Measurements from ENCODE around the gene LRMDA.

Gene LRMDA

DNA sequence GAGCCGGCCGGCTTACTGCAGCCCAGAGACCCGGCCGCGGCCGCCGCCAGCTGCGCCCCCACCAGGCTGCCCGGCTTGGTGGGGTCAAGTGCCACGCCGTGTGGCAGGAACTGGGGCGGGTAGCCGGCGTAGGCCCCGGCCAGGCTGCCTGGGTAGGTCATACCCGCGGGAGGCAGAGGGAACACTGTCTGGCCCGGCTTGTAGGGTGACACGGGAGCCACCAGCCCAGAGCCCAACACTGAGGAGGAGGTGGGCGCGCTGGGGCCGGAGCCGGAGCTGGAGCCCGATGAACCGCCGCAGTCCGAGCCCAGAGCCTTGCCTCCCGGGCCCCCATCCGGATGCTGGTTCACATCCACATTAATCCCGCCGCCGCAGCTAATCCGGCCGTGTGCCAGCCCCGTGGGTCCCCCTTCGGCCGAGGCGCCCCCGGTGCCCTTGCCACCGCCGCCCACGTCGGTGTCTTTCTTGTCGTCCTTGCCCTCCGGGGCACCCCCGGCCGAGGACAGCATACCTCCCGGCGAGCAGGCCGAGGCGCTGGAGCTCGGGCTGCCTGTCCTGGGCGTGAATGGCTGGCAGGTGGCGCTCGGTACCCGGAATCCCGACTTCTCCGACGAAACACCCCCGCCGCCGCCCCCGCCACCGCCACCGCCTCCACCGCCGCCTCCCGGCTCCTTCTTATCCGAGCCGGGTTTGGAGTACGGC is 31.8 kb upstream of the LRMDA start:
- H3K4me1 ChIP-seq (ENCODE audit: control insufficient read depth, insufficient read depth, low read length): no peaks in the 10 kb centered on the region; the same call in 1 of the 2 replicates
- no peaks in the 10 kb centered on the region for H3K9me3 ChIP-seq (ENCODE audit: control insufficient read depth, insufficient read depth, low read depth, low read length)
- H3K27ac ChIP-seq (ENCODE audit: extremely low read depth, low read depth, low read length): peak overlapping the region; percentile 100
- H3K36me3 ChIP-seq (ENCODE audit: control insufficient read depth in 2 of 2, insufficient read depth in 1 of 2, low read length in 2 of 2): peaks cover 0 to 46% of the 10 kb centered on the region in 2 experiments; a peak in 2 of 3 replicates
- CTCF ChIA-PET: interaction anchor here (0.5 to 1.8 kb wide), 12 partner anchors 10 to 904 kb away, joined by 3 to 6 read pairs (median 3); no protein-coding TSS in a partner anchor
- POLR2A ChIA-PET: interaction anchor here (0.6 to 3.3 kb wide), 5 partner anchors 20 to 900 kb away, joined by 3 to 12 read pairs (median 3); no protein-coding TSS in a partner anchor
- peak overlapping the region; percentile 69 for H3K4me3 ChIP-seq (ENCODE audit: low read depth, low read length)
- TF ChIP-seq GLI2 (tag by site-specific recombination; IDR thresholded peaks at IDR 0.05; ENCODE audit: borderline replicate concordance, low read depth) (no peak), SCRT2 (tag by site-specific recombination; IDR thresholded peaks at IDR 0.05) (no peak), ZNF10 (tag by site-specific recombination; IDR thresholded peaks at IDR 0.05) (no peak), ZNF114 (tag by site-specific recombination; IDR thresholded peaks at IDR 0.05) (no peak), SALL2 (tag by site-specific recombination; IDR thresholded peaks at IDR 0.05; ENCODE audit: borderline replicate concordance) (no peak), ZNF292 (tag by site-specific recombination; IDR thresholded peaks at IDR 0.05; ENCODE audit: borderline replicate concordance, low read depth) (no peak), ZBTB17 (tag by site-specific recombination; IDR thresholded peaks at IDR 0.05) (no peak; the same call in 1 of the 2 replicates), WT1 (tag by site-specific recombination; IDR thresholded peaks at IDR 0.05) (no peak), ZFP37 (tag by site-specific recombination; IDR thresholded peaks at IDR 0.05) (no peak), GLIS1 (tag by site-specific recombination; IDR thresholded peaks at IDR 0.05) (peak; percentile 96), ZNF514 (tag by site-specific recombination; IDR thresholded peaks at IDR 0.05) (no peak), ATF2 (tag by site-specific recombination; IDR thresholded peaks at IDR 0.05; ENCODE audit: low read depth) (no peak), ZNF791 (tag by site-specific recombination; IDR thresholded peaks at IDR 0.05) (no peak), ZNF391 (tag by site-specific recombination; IDR thresholded peaks at IDR 0.05; ENCODE audit: borderline replicate concordance, low read depth) (0 out of 2 replicates have a peak, but pooled peaks have one; percentile 27), ZFHX2 (tag by site-specific recombination; conservative IDR thresholded peaks at IDR 0.05) (no peak), ZNF707 (tag by site-specific recombination; IDR thresholded peaks at IDR 0.05) (no peak), ZNF19 (tag by site-specific recombination; IDR thresholded peaks at IDR 0.05; ENCODE audit: low read depth) (no peak), ZEB2 (tag by site-specific recombination; IDR thresholded peaks at IDR 0.05) (peak; percentile 38; the same call in 1 of the 2 replicates), ZNF560 (tag by site-specific recombination; IDR thresholded peaks at IDR 0.05; ENCODE audit: borderline replicate concordance) (no peak), ZNF274 (IDR thresholded peaks at IDR 0.05; ENCODE audit: low read length) (no peak), ZNF274 (tag by site-specific recombination; IDR thresholded peaks at IDR 0.05; ENCODE audit: borderline replicate concordance) (no peak), ZNF37A (tag by site-specific recombination; IDR thresholded peaks at IDR 0.05) (no peak), ZNF776 (tag by site-specific recombination; IDR thresholded peaks at IDR 0.05; ENCODE audit: borderline replicate concordance) (no peak), ZNF561 (tag by site-specific recombination; IDR thresholded peaks at IDR 0.05; ENCODE audit: borderline replicate concordance) (0 out of 2 replicates have a peak, but pooled peaks have one; percentile 15), KLF7 (tag by site-specific recombination; IDR thresholded peaks at IDR 0.05; ENCODE audit: borderline replicate concordance) (no peak), ZNF654 (tag by site-specific recombination; IDR thresholded peaks at IDR 0.05; ENCODE audit: low read depth) (0 out of 2 replicates have a peak, but pooled peaks have one; percentile 23), ZNF843 (tag by site-specific recombination; IDR thresholded peaks at IDR 0.05) (0 out of 2 replicates have a peak, but pooled peaks have one; percentile 42), ZNF26 (tag by site-specific recombination; IDR thresholded peaks at IDR 0.05) (no peak), KLF16 (tag by site-specific recombination; IDR thresholded peaks at IDR 0.05) (no peak; the same call in none of the 2 replicates), ZBTB20 (tag by site-specific recombination; IDR thresholded peaks at IDR 0.05) (peak; percentile 62)
- TF ChIP-seq, protein P1, sequence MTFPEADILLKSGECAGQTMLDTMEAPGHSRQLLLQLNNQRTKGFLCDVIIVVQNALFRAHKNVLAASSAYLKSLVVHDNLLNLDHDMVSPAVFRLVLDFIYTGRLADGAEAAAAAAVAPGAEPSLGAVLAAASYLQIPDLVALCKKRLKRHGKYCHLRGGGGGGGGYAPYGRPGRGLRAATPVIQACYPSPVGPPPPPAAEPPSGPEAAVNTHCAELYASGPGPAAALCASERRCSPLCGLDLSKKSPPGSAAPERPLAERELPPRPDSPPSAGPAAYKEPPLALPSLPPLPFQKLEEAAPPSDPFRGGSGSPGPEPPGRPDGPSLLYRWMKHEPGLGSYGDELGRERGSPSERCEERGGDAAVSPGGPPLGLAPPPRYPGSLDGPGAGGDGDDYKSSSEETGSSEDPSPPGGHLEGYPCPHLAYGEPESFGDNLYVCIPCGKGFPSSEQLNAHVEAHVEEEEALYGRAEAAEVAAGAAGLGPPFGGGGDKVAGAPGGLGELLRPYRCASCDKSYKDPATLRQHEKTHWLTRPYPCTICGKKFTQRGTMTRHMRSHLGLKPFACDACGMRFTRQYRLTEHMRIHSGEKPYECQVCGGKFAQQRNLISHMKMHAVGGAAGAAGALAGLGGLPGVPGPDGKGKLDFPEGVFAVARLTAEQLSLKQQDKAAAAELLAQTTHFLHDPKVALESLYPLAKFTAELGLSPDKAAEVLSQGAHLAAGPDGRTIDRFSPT (tag by site-specific recombination; IDR thresholded peaks at IDR 0.05): peak; percentile 77; the same call in 1 of the 2 replicates
- TF ChIP-seq, protein P2, sequence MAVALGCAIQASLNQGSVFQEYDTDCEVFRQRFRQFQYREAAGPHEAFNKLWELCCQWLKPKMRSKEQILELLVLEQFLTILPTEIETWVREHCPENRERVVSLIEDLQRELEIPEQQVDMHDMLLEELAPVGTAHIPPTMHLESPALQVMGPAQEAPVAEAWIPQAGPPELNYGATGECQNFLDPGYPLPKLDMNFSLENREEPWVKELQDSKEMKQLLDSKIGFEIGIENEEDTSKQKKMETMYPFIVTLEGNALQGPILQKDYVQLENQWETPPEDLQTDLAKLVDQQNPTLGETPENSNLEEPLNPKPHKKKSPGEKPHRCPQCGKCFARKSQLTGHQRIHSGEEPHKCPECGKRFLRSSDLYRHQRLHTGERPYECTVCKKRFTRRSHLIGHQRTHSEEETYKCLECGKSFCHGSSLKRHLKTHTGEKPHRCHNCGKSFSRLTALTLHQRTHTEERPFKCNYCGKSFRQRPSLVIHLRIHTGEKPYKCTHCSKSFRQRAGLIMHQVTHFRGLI (tag by site-specific recombination; IDR thresholded peaks at IDR 0.05): peak; percentile 66; the same call in 1 of the 2 replicates
